HepG2 (cell line): Measurements from ENCODE around the gene PKMYT1. TPM values are rescaled to one million over a fixed set of nuclear protein-coding genes. Genes with fewer than 3 reads are reported as not detected.

Experiments used
- CSRNP1 ChIP-seq: sonication (generic); formaldehyde crosslinking; IDR thresholded peaks from 2 replicates; pipeline ENCODE4 v1.8.1; 2023; ENCODE audit warnings: mild to moderate bottlenecking, missing genetic modification reagents
- FOXC1 ChIP-seq: sonication (generic); formaldehyde crosslinking; IDR thresholded peaks from 2 replicates; pipeline ENCODE4 v1.8.0; 2022; ENCODE audit warnings: mild to moderate bottlenecking, missing genetic modification reagents, borderline replicate concordance
- GABPA ChIP-seq, 2 experiments: IDR thresholded peaks; 2 replicates each; pipeline ENCODE4 v1.6.1; 2011 to 2016; ENCODE audit warnings: low read depth in 2 of 2, low read length in 1 of 2, missing biosample characterization in 1 of 2, missing genetic modification characterization in 1 of 2
- GMEB1 ChIP-seq: sonication (generic); formaldehyde crosslinking; IDR thresholded peaks from 2 replicates; pipeline ENCODE4 v1.5.1; 2020; ENCODE audit warnings: missing genetic modification reagents, mild to moderate bottlenecking, borderline replicate concordance
- GZF1 ChIP-seq: sonication (generic); formaldehyde crosslinking; IDR thresholded peaks from 2 replicates; pipeline ENCODE4 v1.5.1; 2020; ENCODE audit warnings: mild to moderate bottlenecking, missing genetic modification reagents
- HHEX ChIP-seq: IDR thresholded peaks from 2 replicates; pipeline ENCODE4 v1.6.1; 2016; ENCODE audit warnings: control low read depth
- MIER3 ChIP-seq: IDR thresholded peaks from 2 replicates; pipeline ENCODE4 v1.6.1; 2016; ENCODE audit warnings: missing compliant biosample characterization, borderline replicate concordance
- NKX3-1 ChIP-seq: sonication (generic); formaldehyde crosslinking; IDR thresholded peaks from 2 replicates; pipeline ENCODE4 v1.5.0; 2020; ENCODE audit warnings: missing genetic modification reagents
- PHF8 ChIP-seq: sonication (generic); formaldehyde crosslinking; IDR thresholded peaks from 2 replicates; pipeline ENCODE4 v1.5.0; 2020; ENCODE audit warnings: missing genetic modification reagents
- RXRA ChIP-seq: sonication (generic); formaldehyde crosslinking; IDR thresholded peaks from 2 replicates; pipeline ENCODE4 v1.5.1; 2020; ENCODE audit warnings: missing genetic modification reagents
- SKIL ChIP-seq: sonication (generic); formaldehyde crosslinking; IDR thresholded peaks from 2 replicates; pipeline ENCODE4 v1.8.0; 2022; ENCODE audit warnings: missing genetic modification reagents, mild to moderate bottlenecking, moderate library complexity, borderline replicate concordance
- SP5 ChIP-seq: IDR thresholded peaks from 2 replicates; pipeline ENCODE4 v1.6.1; 2016; ENCODE audit warnings: low read depth, borderline replicate concordance
- TRIM22 ChIP-seq: fragments of 450-650 bp; IDR thresholded peaks from 2 replicates; pipeline ENCODE4 v1.6.1; 2017
- ZBTB37 ChIP-seq: sonication (generic); formaldehyde crosslinking; IDR thresholded peaks from 2 replicates; pipeline ENCODE4 v1.4.0; 2020; ENCODE audit warnings: mild to moderate bottlenecking, missing genetic modification reagents
- ZBTB39 ChIP-seq: sonication (generic); formaldehyde crosslinking; IDR thresholded peaks from 2 replicates; pipeline ENCODE4 v1.5.0; 2020; ENCODE audit warnings: missing genetic modification reagents
- ZNF296 ChIP-seq: sonication (generic); formaldehyde crosslinking; conservative IDR thresholded peaks from 2 replicates; pipeline ENCODE4 v1.5.0; 2020; ENCODE audit warnings: mild to moderate bottlenecking, missing genetic modification reagents
- ZNF383 ChIP-seq: sonication (generic); formaldehyde crosslinking; IDR thresholded peaks from 2 replicates; pipeline ENCODE4 v1.4.0; 2020; ENCODE audit warnings: missing genetic modification reagents, mild to moderate bottlenecking, borderline replicate concordance
- polyA plus RNA-seq, 8 experiments: library from polyadenylated mRNA; depleted of rRNA in 3 of 8; stranded (reverse) in 7 of 8; unstranded in 1 of 8; fragments of >200 nt; fragmentation: Illumina TruSeq in 4 of 8; extraction: Trizol in 4 of 8; gene quantifications; 2 replicates each; pipeline versions ENCODE4 v1.2.1 to v1.2.3, GENCODE V29; 2011 to 2016; ENCODE audit warnings: low read depth in 4 of 8, missing spikeins in 1 of 8, mixed read lengths in 1 of 8; ENCODE audit not compliant: insufficient read depth in 1 of 8
- total RNA-seq, 5 experiments: library from RNA; depleted of rRNA; stranded (reverse); fragments of >200 nt; fragmentation: Illumina TruSeq; extraction: Trizol; gene quantifications; 2 replicates each; pipeline ENCODE4 v1.2.3, GENCODE V29; 2016; ENCODE audit warnings: low read depth in 1 of 5

Gene PKMYT1
- total and polyA plus RNA-seq, 2 of the 13 experiments (the other 11 are each of a cell fraction or from before 2014, with no cell fraction given), result 7.0 to 27.8 TPM

- TF ChIP-seq ZBTB39, result no peak
- peak; percentile 25; the same call in 1 of the 2 replicates for TF ChIP-seq SP5
- TF ChIP-seq MIER3 (CRISPR knock-in tag), result peak; percentile 84; the same call in 1 of the 2 replicates
- TF ChIP-seq RXRA (CRISPR knock-in tag), result peak; percentile 76; the same call in 1 of the 2 replicates
- no peak for TF ChIP-seq HHEX
- TF ChIP-seq ZBTB37 (CRISPR knock-in tag), result no peak
- TF ChIP-seq GMEB1 (CRISPR knock-in tag), result peak; percentile 100
- TF ChIP-seq SKIL (CRISPR knock-in tag), result no peak
- TF ChIP-seq GZF1, result 0 out of 2 replicates have a peak, but pooled peaks have one; percentile 34
- TF ChIP-seq ZNF296, result no peak
- peak; percentile 55; the same call in 1 of the 2 replicates for TF ChIP-seq NKX3-1
- no peak for TF ChIP-seq TRIM22
- TF ChIP-seq CSRNP1, result peak; percentile 91
- TF ChIP-seq FOXC1 (CRISPR knock-in tag), result peak; percentile 34; the same call in 1 of the 2 replicates
- TF ChIP-seq PHF8, result peak; percentile 90
- peak; percentile 59 for TF ChIP-seq GABPA (IDR thresholded peaks at IDR 0.05; ENCODE audit: low read depth, low read length)
- peak; percentile 89 for TF ChIP-seq GABPA (CRISPR knock-in tag; IDR thresholded peaks at IDR 0.05; ENCODE audit: low read depth)
- TF ChIP-seq ZNF383, result no peak
These were observed 43.6 kb upstream of the PKMYT1 start, which contains the start of the genes HCFC1R1 and THOC6 (continued) for GRCh38 chr16:3023669-3024478.
